A375 (cell line): ENCODE measurements around the gene ZNF792. TPM values are rescaled to one million over a fixed set of nuclear protein-coding genes. Genes with fewer than 3 reads are reported as not detected.

Source experiments
- total RNA-seq: library from RNA; depleted of rRNA; stranded (reverse); fragments of >200 nt; shearing (Covaris generic); gene quantifications from 2 replicates; pipeline ENCODE4 v1.2.3, GENCODE V29; 2014; rRNA removed

ZNF792 gene
- total RNA-seq: 1.6 and 1.9 TPM in 2 replicates

DNA sequence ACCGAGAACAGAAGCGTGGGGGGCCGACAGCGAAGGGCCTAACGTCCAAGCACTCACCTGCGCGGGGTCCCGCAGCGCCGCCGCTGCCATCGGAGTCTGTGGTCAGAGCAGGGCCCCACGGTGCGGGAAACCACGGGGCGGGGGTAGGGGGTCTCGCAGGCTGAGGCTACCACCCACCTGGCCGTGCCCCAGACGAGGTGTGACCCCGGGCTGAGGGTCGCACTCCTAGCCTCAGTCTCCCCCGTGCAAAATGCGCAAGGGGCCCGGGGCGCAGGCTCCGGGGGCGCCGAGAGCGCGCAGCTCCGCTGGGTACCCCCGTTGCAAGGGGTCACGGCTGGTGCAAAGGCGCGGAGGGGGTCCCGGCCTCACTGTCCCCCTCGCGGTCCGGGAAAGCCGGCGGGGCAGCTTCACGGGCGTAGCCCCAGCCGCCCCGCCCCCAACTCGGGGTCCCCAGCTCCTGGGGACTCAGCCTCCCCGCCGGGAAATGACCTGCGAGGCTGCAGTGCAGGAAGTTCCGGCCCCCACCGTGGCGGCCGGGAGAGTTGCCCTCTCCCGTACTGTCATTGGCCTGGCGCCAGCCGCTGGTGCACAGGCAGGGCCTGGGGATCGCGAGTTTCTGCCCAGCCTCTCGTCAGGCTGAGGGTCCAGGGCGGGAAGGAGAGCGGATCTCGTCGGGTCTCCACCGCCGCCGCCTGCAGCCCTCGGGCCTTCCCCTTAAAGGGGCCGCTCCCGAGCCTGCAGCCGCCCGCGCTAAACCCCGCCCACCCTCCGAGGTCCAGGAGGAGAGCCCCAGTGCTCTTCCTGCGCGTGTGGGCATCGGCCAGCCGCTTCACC is at the start of gene ZNF792:
Gene ZNF792, minus strand, starts transcription at position 657 of the 834 bp plus-strand sequence. Its CDS starts 567 bp downstream, at position 90.

DNA sequence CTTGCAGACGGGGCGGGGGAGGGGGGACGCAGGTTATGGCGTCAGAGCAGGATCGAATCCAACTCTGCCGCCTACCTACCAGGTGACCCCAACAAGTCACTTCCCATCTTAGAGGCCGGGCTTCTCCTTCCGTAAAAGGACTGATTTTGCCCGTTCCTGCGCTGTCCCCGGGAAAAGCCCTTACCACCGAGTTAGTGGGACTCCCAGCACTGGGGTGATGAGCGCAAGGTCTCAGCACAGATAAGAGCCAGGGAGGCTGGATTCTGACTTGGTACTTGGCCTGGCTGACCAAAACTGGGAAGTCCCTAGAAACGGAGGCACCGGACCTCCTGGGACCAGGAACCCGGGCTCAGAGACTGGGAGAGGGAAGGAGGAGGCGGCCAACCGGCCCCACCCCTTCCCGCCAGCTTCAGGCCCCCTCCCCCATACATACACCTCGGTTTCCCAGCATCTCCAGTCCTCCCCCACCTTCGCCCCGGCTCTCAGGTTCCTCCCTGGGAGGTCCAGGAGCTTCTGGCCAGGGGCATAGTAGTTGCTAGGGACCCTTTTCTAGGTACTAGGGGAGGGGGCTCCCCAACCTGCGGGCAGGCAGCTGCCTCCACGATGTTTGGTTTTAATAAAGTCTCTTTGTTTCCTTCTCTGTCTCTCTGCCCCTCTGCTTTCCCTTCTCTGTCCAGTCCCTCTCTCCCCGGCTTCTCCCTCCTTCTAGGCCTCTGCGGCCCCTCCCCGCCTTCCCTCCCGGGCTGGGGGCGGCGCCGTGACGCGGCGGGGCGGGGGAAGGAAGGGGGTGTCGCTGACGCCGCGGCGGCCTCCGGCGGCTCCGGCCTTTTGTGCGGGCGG is 35.7 kb upstream of the ZNF792 start, which contains the start of gene GRAMD1A:
Gene GRAMD1A, plus strand, starts transcription at position 826 of the 840 bp plus-strand sequence. CDS start 156 bp downstream, outside the sequence.

DNA sequence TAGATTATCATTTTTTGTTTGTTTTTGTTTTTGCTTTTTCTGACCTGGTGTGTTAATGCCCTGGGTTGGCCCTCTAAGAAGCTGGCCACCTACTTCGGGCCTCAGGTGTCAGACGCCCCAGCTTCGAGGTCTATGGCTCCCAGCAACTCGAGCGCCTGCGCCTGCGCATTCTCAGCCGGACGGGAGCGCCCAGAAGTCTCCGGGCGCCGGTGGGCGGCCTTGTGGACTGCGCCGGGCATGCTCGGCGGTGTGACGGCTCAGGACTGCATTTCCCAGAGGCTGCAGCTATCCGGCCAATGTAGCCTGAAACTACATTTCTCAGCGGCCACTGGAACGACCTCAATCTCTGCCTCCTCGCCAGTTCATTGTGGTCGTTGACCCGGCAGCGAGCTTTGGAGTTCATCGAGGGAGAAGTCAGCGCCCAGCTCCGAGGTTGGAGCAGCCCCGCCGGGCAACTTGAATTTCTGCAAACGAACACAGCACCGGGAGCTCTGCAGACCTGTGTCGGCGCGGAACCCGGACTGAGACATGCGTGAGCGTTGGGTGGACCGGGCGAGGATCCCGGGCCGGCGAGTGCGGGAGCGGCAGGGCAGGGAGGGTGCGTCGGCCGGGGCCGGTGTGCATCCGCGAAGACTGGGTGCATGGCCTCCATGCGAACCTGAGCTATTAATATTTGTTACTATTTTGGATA is 37.2 kb downstream of the ZNF792 start, which contains the start of gene ZNF30:
Gene ZNF30, plus strand, starts transcription at position 219 of the 691 bp plus-strand sequence. CDS start 3,045 bp downstream, outside the sequence.

Other genes starting within 250 kb of the ZNF792 start
- gene ZNF181, start 230.0 kb downstream of the ZNF792 start, total RNA-seq: 11.8 and 16.1 TPM in 2 replicates
- gene ZNF599, start 191.0 kb downstream of the ZNF792 start, total RNA-seq: 6.7 and 7.5 TPM in 2 replicates
- 2.5 and 2.7 TPM in 2 replicates for gene ZNF30, start 37.3 kb downstream of the ZNF792 start, total RNA-seq
- 39.6 and 45.2 TPM in 2 replicates for gene GRAMD1A, start 36.1 kb upstream of the ZNF792 start, total RNA-seq
- gene SCN1B, start 66.2 kb upstream of the ZNF792 start, total RNA-seq: 5.4 and 5.7 TPM in 2 replicates
- not detected in 2 replicates for gene HPN, start 77.5 kb upstream of the ZNF792 start, total RNA-seq
- gene FXYD3, start 151.6 kb upstream of the ZNF792 start, total RNA-seq: 49.6 and 65.0 TPM in 2 replicates
- 0.64 and 3.0 TPM in 2 replicates for gene LGI4, start 170.8 kb upstream of the ZNF792 start, total RNA-seq
- gene FXYD1, start 174.6 kb upstream of the ZNF792 start, total RNA-seq: 0.56 TPM in 1 of 2 replicates, not detected in the other
- gene FXYD7, start 179.0 kb upstream of the ZNF792 start, total RNA-seq: 0.26 and 2.1 TPM in 2 replicates
- 143 and 156 TPM in 2 replicates for gene FXYD5, start 190.5 kb upstream of the ZNF792 start, total RNA-seq